NK-92 (cell line): ENCODE measurements around the gene UCN2.

Source experiments
- DNase-seq: peaks from one replicate; lab custom pipeline; 2025; ENCODE audit not compliant: unreplicated experiment; lab: John Stamatoyannopoulos, UW

The UCN2 gene

GRCh38 chr3:48591886-48592518 is 28.4 kb upstream of the UCN2 start:
- no peak for DNase-seq

- DNase-seq = no peak
These were observed 27.9 kb upstream of the UCN2 start for GRCh38 chr3:48591436-48591835.

- DNase-seq = no peak
These were observed 24.6 kb upstream of the UCN2 start for GRCh38 chr3:48588230-48588629.

GRCh38 chr3:48587686-48588085 is 24.1 kb upstream of the UCN2 start:
- DNase-seq = no peak

GRCh38 chr3:48585411-48585810 is 21.8 kb upstream of the UCN2 start:
- DNase-seq = no peak

- no peak for DNase-seq
These were observed 21.3 kb upstream of the UCN2 start for GRCh38 chr3:48584836-48585235.

GRCh38 chr3:48581621-48582481 is 18.3 kb upstream of the UCN2 start:
- no peak for DNase-seq

- DNase-seq = no peak
These were observed 13.1 kb upstream of the UCN2 start for GRCh38 chr3:48576647-48577046.

GRCh38 chr3:48575366-48575765 is 11.8 kb upstream of the UCN2 start:
- no peak for DNase-seq

- DNase-seq = no peak
These were observed 10.5 kb upstream of the UCN2 start for GRCh38 chr3:48573973-48574585.

GRCh38 chr3:48572517-48572916 is 8.9 kb upstream of the UCN2 start:
- no peak for DNase-seq

GRCh38 chr3:48571938-48572337 is 8.4 kb upstream of the UCN2 start:
- no peak for DNase-seq

GRCh38 chr3:48569808-48570450 is 6.3 kb upstream of the UCN2 start:
- DNase-seq = no peak

GRCh38 chr3:48569400-48569799 is 5.8 kb upstream of the UCN2 start:
- no peak for DNase-seq

- no peak for DNase-seq
These were observed 4.9 kb upstream of the UCN2 start for GRCh38 chr3:48568476-48568875.

GRCh38 chr3:48567500-48567899 is 3.9 kb upstream of the UCN2 start:
- no peak for DNase-seq

- DNase-seq = no peak
These were observed 3.5 kb upstream of the UCN2 start for GRCh38 chr3:48567090-48567489.

GRCh38 chr3:48566401-48566760 is 2.8 kb upstream of the UCN2 start:
- no peak for DNase-seq

GRCh38 chr3:48565591-48566400 is 2.2 kb upstream of the UCN2 start:
- no peak for DNase-seq

- no peak for DNase-seq
These were observed 1.6 kb upstream of the UCN2 start for GRCh38 chr3:48565186-48565585.

- DNase-seq = no peak
These were observed 1.1 kb upstream of the UCN2 start for GRCh38 chr3:48564667-48565066.
